Measurements from ENCODE around the gene ZBTB40. TPM values are rescaled to one million over a fixed set of nuclear protein-coding genes. Genes with fewer than 3 reads are reported as not detected.

The ZBTB40 gene
- total RNA-seq, 4 donors from 2014 or later, result 13.8 to 21.1 (median 18.4) TPM

- TF ChIP-seq POLR2A (IDR thresholded peaks at IDR 0.05; ENCODE audit: low read depth) (no peak), POLR2AphosphoS5 (IDR thresholded peaks at IDR 0.05) (no peak), EP300 (IDR thresholded peaks at IDR 0.05) (no peak), CTCF (IDR thresholded peaks at IDR 0.05) (no peak)
- DNase-seq (ENCODE audit: extremely low spot score), result no peak
- Histone ChIP-seq H3K27me3 (peaks cover 0 to 4% (median 0%) of the 10 kb centered on the region in 4 donors), H3K9me3 (peaks cover 0 to 23% (median 14%) of the 10 kb centered on the region in 4 donors), H3K4me1 (peaks cover 3 to 13% (median 4%) of the 10 kb centered on the region in 4 donors), H3K4me3 (no peak overlapping the region), H3K36me3 (no peaks in the 10 kb centered on the region), H3K27ac (replicated peaks in 1 of 4) (no peak overlapping the region)
- 41% methylated on average over 5 of the region's 5 CpGs for WGBS
- intact Hi-C loops (cut with DNase I), result no loop called here
Measured at GRCh38 chr1:22442212-22442894, 9.3 kb upstream of the ZBTB40 start.

DNA sequence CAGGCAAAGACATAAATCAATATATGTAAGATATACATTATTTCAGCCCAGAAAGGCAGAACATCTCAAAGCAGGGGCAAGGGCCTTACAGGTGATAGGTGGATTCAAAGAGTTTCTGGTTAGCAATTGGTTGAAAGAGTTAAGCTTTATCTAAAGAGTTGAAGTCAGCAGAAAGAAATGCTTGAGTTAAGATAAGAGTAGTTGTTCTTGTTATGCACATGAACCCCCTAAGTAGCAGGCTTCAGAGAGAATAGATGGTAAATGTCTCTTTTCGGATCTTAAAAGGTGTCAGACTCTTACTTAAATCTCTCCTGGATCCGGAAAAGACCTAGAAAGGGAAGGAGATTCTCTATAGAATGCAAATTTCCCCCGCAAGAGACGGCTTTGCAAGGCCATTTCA lies 8.3 kb upstream of the ZBTB40 start:
- TF ChIP-seq POLR2A (IDR thresholded peaks at IDR 0.05; ENCODE audit: low read depth) (no peak), POLR2AphosphoS5 (IDR thresholded peaks at IDR 0.05) (no peak), CTCF (IDR thresholded peaks at IDR 0.05) (no peak), EP300 (IDR thresholded peaks at IDR 0.05) (no peak)
- no peak overlapping the region for H3K4me3 ChIP-seq
- DNase-seq (ENCODE audit: extremely low spot score), result no peak
- intact Hi-C loops (cut with DNase I), result no loop called here
- H3K9me3 ChIP-seq, result peaks cover 0 to 23% (median 14%) of the 10 kb centered on the region in 4 donors
- no peaks in the 10 kb centered on the region for H3K36me3 ChIP-seq
- H3K27ac ChIP-seq (replicated peaks in 1 of 4), result no peak overlapping the region
- peaks cover 12 to 20% (median 13%) of the 10 kb centered on the region in 4 donors for H3K4me1 ChIP-seq
- 74% methylated on average over 4 of the region's 4 CpGs for WGBS
- no peaks in the 10 kb centered on the region for H3K27me3 ChIP-seq

GRCh38 chr1:22444856-22445255 lies 6.8 kb upstream of the ZBTB40 start:
- 95% methylated on average over 2 of the region's 2 CpGs for WGBS
- intact Hi-C loops (cut with DNase I), result no loop called here
- no peak for TF ChIP-seq POLR2A (IDR thresholded peaks at IDR 0.05; ENCODE audit: low read depth)
- TF ChIP-seq EP300 (IDR thresholded peaks at IDR 0.05), result no peak
- TF ChIP-seq POLR2AphosphoS5 (IDR thresholded peaks at IDR 0.05), result no peak
- no peak for TF ChIP-seq CTCF (IDR thresholded peaks at IDR 0.05)
- Histone ChIP-seq H3K4me1 (peaks cover 13 to 24% (median 17%) of the 10 kb centered on the region in 4 donors), H3K27ac (replicated peaks in 1 of 4) (no peak overlapping the region), H3K27me3 (no peaks in the 10 kb centered on the region), H3K36me3 (no peaks in the 10 kb centered on the region), H3K4me3 (no peak overlapping the region), H3K9me3 (peaks cover 0 to 12% (median 9%) of the 10 kb centered on the region in 4 donors)
- no peak for DNase-seq (ENCODE audit: extremely low spot score)

GRCh38 chr1:22447621-22448111 lies 4.0 kb upstream of the ZBTB40 start:
- no peak overlapping the region for H3K4me3 ChIP-seq
- no peak for DNase-seq (ENCODE audit: extremely low spot score)
- intact Hi-C loops (cut with DNase I), result no loop called here
- H3K9me3 ChIP-seq, result no peaks in the 10 kb centered on the region
- peak overlapping the region; percentile 53 to 68 (median 60) for H3K27ac ChIP-seq (replicated peaks in 1 of 4)
- H3K27me3 ChIP-seq, result no peaks in the 10 kb centered on the region
- 31% methylated on average over 6 of the region's 6 CpGs for WGBS
- peaks cover 17 to 29% (median 23%) of the 10 kb centered on the region in 4 donors for H3K4me1 ChIP-seq
- TF ChIP-seq CTCF (IDR thresholded peaks at IDR 0.05) (no peak), POLR2AphosphoS5 (IDR thresholded peaks at IDR 0.05) (no peak), POLR2A (IDR thresholded peaks at IDR 0.05; ENCODE audit: low read depth) (no peak), EP300 (IDR thresholded peaks at IDR 0.05) (no peak)
- no peaks in the 10 kb centered on the region for H3K36me3 ChIP-seq

Data from esophagus muscularis mucosa (tissue), 4 donors.